ENCODE results near the gene HEXIM1.
A peak's percentile ranks its signal among the peaks of the same experiment; 100 is the strongest.

HEXIM1 gene

GRCh38 chr17:45175759-45176115 lies 27.5 kb downstream of the HEXIM1 start:
- no peak for DNase-seq

DNA sequence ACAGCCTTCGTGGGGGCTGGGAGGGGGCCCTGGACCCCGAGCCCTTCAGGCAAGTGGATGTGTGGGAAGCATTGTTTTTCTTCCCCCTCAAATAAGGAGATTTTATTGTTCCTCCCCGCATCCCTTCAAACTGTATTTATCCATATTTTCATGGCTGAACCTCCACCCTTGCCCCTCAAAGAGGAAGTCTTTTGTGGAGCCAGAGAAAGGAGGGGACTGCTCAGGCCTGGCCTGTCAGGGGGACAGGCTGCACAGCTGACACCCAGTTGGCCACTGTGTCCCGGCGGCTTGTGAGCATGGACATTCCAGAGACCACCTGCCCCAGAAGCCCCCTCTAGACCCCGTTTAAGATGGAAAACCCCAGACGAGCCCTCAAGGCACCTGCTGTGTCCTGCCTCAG lies 29.3 kb downstream of the HEXIM1 start:
- DNase-seq = no peak

DNA sequence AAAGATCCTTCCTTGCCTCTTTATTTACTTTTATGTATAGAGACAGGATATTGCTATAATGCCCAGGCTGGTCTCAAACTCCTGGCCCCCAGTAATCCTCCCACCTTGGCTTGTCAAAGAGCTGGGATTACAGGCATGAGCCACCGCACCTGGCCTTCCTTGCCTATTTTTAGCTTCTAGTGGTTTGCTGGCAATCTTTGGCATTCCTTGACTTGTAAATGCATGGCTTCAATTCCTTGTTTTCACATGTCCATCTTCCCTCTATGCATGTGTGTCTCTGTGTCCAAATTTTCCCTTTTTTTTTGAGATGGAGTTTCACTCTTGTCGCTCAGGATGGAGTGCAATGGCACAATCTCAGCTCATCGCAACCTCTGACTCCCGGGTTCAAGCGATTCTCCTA lies 35.9 kb downstream of the HEXIM1 start:
- no peak for DNase-seq

GRCh38 chr17:45186801-45187354 lies 38.6 kb downstream of the HEXIM1 start:
- no peak for DNase-seq

DNA sequence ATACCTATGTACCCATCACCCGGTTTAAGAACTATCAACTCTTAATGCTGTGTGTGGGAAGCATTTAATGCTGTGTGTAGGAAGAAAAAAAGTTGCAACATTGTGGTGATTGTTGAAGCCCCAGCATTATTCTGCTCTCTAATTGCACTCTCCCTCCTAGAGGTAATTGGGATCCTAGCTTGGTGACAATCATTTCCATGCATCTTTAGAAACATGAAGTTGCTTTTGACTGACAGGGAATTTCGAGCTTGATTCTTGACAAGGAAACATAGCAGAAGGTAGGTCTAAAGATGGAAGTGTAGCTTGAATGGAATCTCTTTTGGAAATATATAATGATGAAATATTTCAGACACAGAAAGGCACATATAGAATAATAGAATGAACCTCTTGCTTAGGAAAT lies 40.7 kb downstream of the HEXIM1 start:
- DNase-seq = no peak

GRCh38 chr17:45190503-45191255 lies 42.4 kb downstream of the HEXIM1 start:
- no peak for DNase-seq

GRCh38 chr17:45195424-45195823 lies 47.1 kb downstream of the HEXIM1 start:
- no peak for DNase-seq

DNA sequence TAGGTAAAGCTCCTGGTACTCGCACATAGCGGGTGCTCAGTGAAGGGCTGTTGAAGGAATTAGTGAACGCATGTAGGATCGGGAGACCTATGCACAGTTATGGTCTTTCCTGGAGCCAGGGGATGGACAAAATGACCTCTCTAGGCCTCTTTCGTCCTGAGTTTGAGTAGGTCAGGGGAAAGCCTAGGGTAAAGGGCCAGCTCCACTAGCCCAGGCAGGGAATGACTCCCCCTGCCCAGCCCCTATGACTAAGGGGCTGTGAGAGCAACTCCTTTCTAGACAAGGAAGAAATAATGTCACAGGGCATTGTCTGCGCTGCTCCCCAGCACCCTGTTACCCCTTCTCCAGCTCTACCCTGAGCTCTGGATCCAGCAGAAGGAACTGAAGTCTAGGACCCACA lies 48.8 kb downstream of the HEXIM1 start:
- no peak for DNase-seq

GRCh38 chr17:45197555-45198334 lies 49.5 kb downstream of the HEXIM1 start:
- DNase-seq = peak; percentile 83

- peak; percentile 21 for DNase-seq
Measured at GRCh38 chr17:45200701-45201100, 52.4 kb downstream of the HEXIM1 start.

GRCh38 chr17:45201457-45201856 lies 53.2 kb downstream of the HEXIM1 start:
- no peak for DNase-seq

Data from fibroblast of upper back skin (primary cell).